ENCODE measurements around the gene SH2B3. TPM values are rescaled to one million over a fixed set of nuclear protein-coding genes. Genes with fewer than 3 reads are reported as not detected.
"Not testable (repeated sequence)": the region's sequence is repeated elsewhere in the genome, so short reads cannot be mapped to it uniquely, and the experiment has no call there.

SH2B3 gene
- total and polyA plus RNA-seq, 2 of the 13 experiments (the other 11 are each of a cell fraction or from before 2014, with no cell fraction given), result 6.8 to 6.9 TPM

DNA sequence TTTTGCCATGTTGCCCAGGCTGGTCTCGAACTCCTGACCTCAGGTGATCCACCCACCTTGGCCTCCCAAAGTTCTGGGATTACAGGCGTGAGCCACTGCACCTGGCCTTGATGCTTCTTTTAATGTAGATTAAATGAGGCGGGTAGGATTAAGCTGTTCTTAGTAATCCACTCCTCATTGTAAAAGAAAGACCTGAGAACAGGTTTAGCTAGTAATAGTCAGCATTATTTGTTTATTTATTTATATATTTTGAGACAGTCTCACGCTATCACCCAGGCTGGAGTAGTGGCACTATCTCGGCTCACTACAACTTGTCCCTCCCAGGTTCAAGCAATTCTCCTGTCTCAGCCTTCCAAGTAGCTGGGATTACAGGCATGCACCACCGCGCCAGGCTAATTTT, 9.5 kb upstream of the SH2B3 start:
- intact Hi-C loops (cut with micrococcal nuclease; ENCODE audit: unreplicated experiment), result loop anchor here (2.0 kb wide), 1 partner anchor 55 kb away; no protein-coding TSS in a partner anchor
- not testable (repeated sequence) for BruUV-seq (replicated peaks)
- 81% methylated on average over 7 of the region's 7 CpGs for WGBS (ENCODE audit: low lambda C conversion rate)

DNA sequence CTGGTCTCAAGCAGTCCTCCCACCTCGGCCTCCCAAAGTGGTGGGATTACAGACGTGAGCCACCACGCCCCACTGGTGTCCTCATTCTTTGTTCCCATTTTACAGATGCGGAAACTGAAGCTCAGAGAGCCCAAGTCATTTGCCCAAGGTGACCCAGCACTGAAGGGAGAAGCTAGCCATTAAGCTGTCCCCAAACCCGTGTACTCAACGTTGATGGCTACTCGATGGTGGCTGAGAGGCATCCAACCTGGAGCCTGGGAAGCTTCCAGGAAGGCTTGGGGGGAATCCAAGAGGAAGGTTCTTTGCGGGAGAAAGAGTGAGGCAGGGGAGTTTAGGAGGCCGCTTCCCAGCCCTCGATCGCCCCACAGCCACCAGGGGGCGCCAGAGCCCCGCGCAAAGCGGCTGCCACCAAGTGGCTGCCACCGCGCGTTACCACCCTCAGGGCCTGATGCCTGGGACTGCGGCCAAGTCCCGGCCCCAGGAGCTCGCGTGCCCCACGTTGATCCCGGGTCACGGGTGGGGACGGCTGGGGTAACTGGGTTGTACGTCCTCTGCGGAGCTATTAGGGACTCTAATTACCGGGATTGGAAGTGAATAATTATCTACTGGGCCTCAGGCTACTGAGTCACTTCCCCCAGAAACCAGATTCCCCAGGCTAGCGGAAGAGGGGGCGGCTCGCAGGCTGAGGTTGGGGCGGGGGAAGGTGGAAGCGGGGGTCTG, 8.8 kb upstream of the SH2B3 start:
- H3K27me3 ChIP-seq (ENCODE audit: control insufficient read depth in 1 of 2, insufficient read depth in 2 of 2, low read length in 2 of 2), result no peaks in the 10 kb centered on the region; a peak in 2 of 5 replicates
- H3K4me3 ChIP-seq (replicated peaks in 1 of 3; ENCODE audit: insufficient read depth in 1 of 3, low read depth in 2 of 3, low read length in 3 of 3), result peak overlapping the region in 2 of 3 experiments; percentile 47 to 63; a peak in 3 of 6 replicates
- CTCF ChIA-PET (ENCODE audit: low intra/inter-chr PET ratio, low total read pairs), result interaction anchor here (1.3 to 2.7 kb wide), 4 partner anchors 8 to 65 kb away, joined by 4 to 31 read pairs (median 13); partner anchors contain the start of genes PHETA1 and SH2B3
- H3K36me3 ChIP-seq (replicated peaks in 1 of 2; ENCODE audit: control insufficient read depth in 1 of 2, insufficient read depth in 2 of 2, low read length in 2 of 2), result no peaks in the 10 kb centered on the region
- H2AFZ ChIP-seq (ENCODE audit: low read length), result no peak overlapping the region
- ATAC-seq, result peak; percentile 89
- no peak overlapping the region for H3K27ac ChIP-seq (ENCODE audit: extremely low read length, insufficient read depth, low read length)
- no peaks in the 10 kb centered on the region for H3K9me3 ChIP-seq (ENCODE audit: low read length)
- intact Hi-C loops (cut with micrococcal nuclease; ENCODE audit: unreplicated experiment), result loop anchor here (1.0 to 2.0 kb wide), 3 partner anchors 54 to 132 kb away; no protein-coding TSS in a partner anchor
- no peaks in the 10 kb centered on the region for H3K79me2 ChIP-seq (ENCODE audit: insufficient read depth, low read length)
- peak overlapping the region; percentile 84 for H3K4me2 ChIP-seq (ENCODE audit: low read depth, low read length)
- in situ Hi-C loops (cut with HindIII; ENCODE audit: extremely low pct_ligation_motif_present, low pct_unique_long_range_greater_than_20kb), result loop anchor here (5.0 to 10.0 kb wide), 2 partner anchors 55 to 278 kb away; no protein-coding TSS in a partner anchor
- POLR2A ChIA-PET, result interaction anchor here (1.2 kb wide), 2 partner anchors 8 to 29 kb away, joined by 3 to 4 read pairs; no protein-coding TSS in a partner anchor
- WGBS (ENCODE audit: low lambda C conversion rate), result 8% methylated on average over 16 of the region's 34 CpGs
- FAIRE-seq, result no peak
- no TSS peak for BruUV-seq (replicated peaks)
- no peaks in the 10 kb centered on the region for H4K20me1 ChIP-seq (ENCODE audit: insufficient read depth, low read length)
- H3K9ac ChIP-seq (ENCODE audit: insufficient read depth, low read depth, low read length), result 0 out of 2 replicates have a peak overlapping the region, but pooled peaks have one; percentile 36
- peaks cover 56% of the 10 kb centered on the region for H3K4me1 ChIP-seq (ENCODE audit: insufficient read depth, low read length)
- DNase-seq (ENCODE audit: low spot score), result peak; percentile 61
- peak; percentile 44; the same call in 1 of the 2 replicates for TF ChIP-seq PHF8 (CRISPR knock-in tag; IDR thresholded peaks at IDR 0.05)
- TF ChIP-seq SMAD9 (CRISPR knock-in tag; IDR thresholded peaks at IDR 0.05), result no peak
- TF ChIP-seq ARHGAP35 (CRISPR knock-in tag; IDR thresholded peaks at IDR 0.05; ENCODE audit: borderline replicate concordance), result no peak
- TF ChIP-seq, protein P1, sequence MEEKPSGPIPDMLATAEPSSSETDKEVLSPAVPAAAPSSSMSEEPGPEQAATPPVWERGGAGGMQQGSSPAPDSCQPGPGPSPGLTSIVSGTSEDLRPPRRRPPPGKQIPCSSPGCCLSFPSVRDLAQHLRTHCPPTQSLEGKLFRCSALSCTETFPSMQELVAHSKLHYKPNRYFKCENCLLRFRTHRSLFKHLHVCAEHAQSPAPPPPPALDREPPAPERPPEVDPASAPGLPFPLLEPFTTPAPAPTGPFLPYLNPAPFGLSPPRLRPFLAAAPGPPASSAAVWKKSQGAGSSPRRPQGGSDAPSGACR (CRISPR knock-in tag; IDR thresholded peaks at IDR 0.05), result 0 out of 2 replicates have a peak, but pooled peaks have one; percentile 46
- TF ChIP-seq, protein P2, sequence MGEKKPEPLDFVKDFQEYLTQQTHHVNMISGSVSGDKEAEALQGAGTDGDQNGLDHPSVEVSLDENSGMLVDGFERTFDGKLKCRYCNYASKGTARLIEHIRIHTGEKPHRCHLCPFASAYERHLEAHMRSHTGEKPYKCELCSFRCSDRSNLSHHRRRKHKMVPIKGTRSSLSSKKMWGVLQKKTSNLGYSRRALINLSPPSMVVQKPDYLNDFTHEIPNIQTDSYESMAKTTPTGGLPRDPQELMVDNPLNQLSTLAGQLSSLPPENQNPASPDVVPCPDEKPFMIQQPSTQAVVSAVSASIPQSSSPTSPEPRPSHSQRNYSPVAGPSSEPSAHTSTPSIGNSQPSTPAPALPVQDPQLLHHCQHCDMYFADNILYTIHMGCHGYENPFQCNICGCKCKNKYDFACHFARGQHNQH (CRISPR knock-in tag; IDR thresholded peaks at IDR 0.05), result peak; percentile 52; the same call in 1 of the 2 replicates
- no peak for TF ChIP-seq ZNF263 (CRISPR knock-in tag; IDR thresholded peaks at IDR 0.05)
- TF ChIP-seq ZNF607 (CRISPR knock-in tag; IDR thresholded peaks at IDR 0.05; ENCODE audit: borderline replicate concordance), result peak; percentile 72; the same call in 1 of the 2 replicates
- TF ChIP-seq ZNF883 (CRISPR knock-in tag; IDR thresholded peaks at IDR 0.05; ENCODE audit: not compliant biosample characterization), result peak; percentile 42
- TF ChIP-seq RELA (CRISPR knock-in tag; IDR thresholded peaks at IDR 0.05), result no peak
- TF ChIP-seq, protein P3, sequence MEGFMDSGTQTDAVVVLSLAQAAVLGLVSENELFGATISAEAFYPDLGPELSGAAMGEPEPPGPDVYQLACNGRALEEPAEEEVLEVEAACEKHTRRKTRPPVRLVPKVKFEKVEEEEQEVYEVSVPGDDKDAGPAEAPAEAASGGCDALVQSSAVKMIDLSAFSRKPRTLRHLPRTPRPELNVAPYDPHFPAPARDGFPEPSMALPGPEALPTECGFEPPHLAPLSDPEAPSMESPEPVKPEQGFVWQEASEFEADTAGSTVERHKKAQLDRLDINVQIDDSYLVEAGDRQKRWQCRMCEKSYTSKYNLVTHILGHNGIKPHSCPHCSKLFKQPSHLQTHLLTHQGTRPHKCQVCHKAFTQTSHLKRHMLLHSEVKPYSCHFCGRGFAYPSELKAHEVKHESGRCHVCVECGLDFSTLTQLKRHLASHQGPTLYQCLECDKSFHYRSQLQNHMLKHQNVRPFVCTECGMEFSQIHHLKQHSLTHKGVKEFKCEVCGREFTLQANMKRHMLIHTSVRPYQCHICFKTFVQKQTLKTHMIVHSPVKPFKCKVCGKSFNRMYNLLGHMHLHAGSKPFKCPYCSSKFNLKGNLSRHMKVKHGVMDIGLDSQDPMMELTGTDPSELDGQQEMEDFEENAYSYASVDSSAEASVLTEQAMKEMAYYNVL (CRISPR knock-in tag; IDR thresholded peaks at IDR 0.05; ENCODE audit: borderline replicate concordance), result peak; percentile 54; the same call in 1 of the 2 replicates
- 0 out of 2 replicates have a peak, but pooled peaks have one; percentile 41 for TF ChIP-seq TOPORS (CRISPR knock-in tag; IDR thresholded peaks at IDR 0.05)

More for the DNA sequence above, 9.5 kb upstream of the SH2B3 start:
- CTCF ChIA-PET (ENCODE audit: low intra/inter-chr PET ratio, low total read pairs), result interaction anchor here (1.3 to 2.7 kb wide), 4 partner anchors 9 to 65 kb away, joined by 4 to 31 read pairs (median 13); partner anchors contain the start of genes PHETA1 and SH2B3
- H3K27ac ChIP-seq (ENCODE audit: extremely low read length, insufficient read depth, low read length); H2AFZ ChIP-seq (ENCODE audit: low read length); H3K4me3 ChIP-seq (replicated peaks in 1 of 3; ENCODE audit: insufficient read depth in 1 of 3, low read depth in 2 of 3, low read length in 3 of 3); H3K9ac ChIP-seq (ENCODE audit: insufficient read depth, low read depth, low read length); H4K20me1 ChIP-seq (ENCODE audit: insufficient read depth, low read length); H3K9me3 ChIP-seq (ENCODE audit: low read length); DNase-seq (ENCODE audit: low spot score); FAIRE-seq; H3K27me3 ChIP-seq (ENCODE audit: control insufficient read depth in 1 of 2, insufficient read depth in 2 of 2, low read length in 2 of 2); H3K79me2 ChIP-seq (ENCODE audit: insufficient read depth, low read length); H3K36me3 ChIP-seq (replicated peaks in 1 of 2; ENCODE audit: control insufficient read depth in 1 of 2, insufficient read depth in 2 of 2, low read length in 2 of 2); ATAC-seq; H3K4me2 ChIP-seq (ENCODE audit: low read depth, low read length): not testable (repeated sequence)
- in situ Hi-C loops (cut with HindIII; ENCODE audit: extremely low pct_ligation_motif_present, low pct_unique_long_range_greater_than_20kb), result loop anchor here (5.0 to 10.0 kb wide), 2 partner anchors 56 to 279 kb away; no protein-coding TSS in a partner anchor
- H3K4me1 ChIP-seq (ENCODE audit: insufficient read depth, low read length), result peaks cover 52% of the 10 kb centered on the region
- peak; percentile 3; the same call in 1 of the 2 replicates for TF ChIP-seq ZSCAN21 (CRISPR knock-in tag; IDR thresholded peaks at IDR 0.05; ENCODE audit: borderline replicate concordance)
- POLR2A ChIA-PET, result interaction anchor here (1.2 kb wide), 1 partner anchor 8 kb away, joined by 3 read pairs; no protein-coding TSS in a partner anchor

Measured in HepG2 (cell line).